ENCODE results near the gene RUNX3. TPM values are rescaled to one million over a fixed set of nuclear protein-coding genes. Genes with fewer than 3 reads are reported as not detected.

Gene RUNX3
- total and polyA plus RNA-seq, 2 donors (not counting 3 experiments of a cell fraction or from before 2014, with no cell fraction given): not detected

GRCh38 chr1:24893431-24893830 is 36.6 kb downstream of the RUNX3 start:
- no peaks in the 10 kb centered on the region for H3K9me1 ChIP-seq (replicated peaks; ENCODE audit: control insufficient read depth, extremely low read depth, insufficient read depth, low read length)
- no peaks in the 10 kb centered on the region for H4K20me1 ChIP-seq (replicated peaks; ENCODE audit: control insufficient read depth, extremely low read depth, insufficient read depth, low read length)
- no peak overlapping the region for H3K4me2 ChIP-seq (ENCODE audit: insufficient read depth, low read length)
- ChIA-PET POLR2A (no interaction called here), CTCF (interaction anchor here (1.1 kb wide), 1 partner anchor 16 kb away, joined by 3 read pairs; no protein-coding TSS in a partner anchor)
- no peak overlapping the region for H3K9ac ChIP-seq (replicated peaks; ENCODE audit: extremely low read depth, insufficient read depth, low read length)
- TF ChIP-seq EZH2 (IDR thresholded peaks at IDR 0.05; ENCODE audit: borderline replicate concordance, low read depth, low read length, severe bottlenecking) (no peak), POLR2AphosphoS5 (IDR thresholded peaks at IDR 0.05; ENCODE audit: insufficient read depth, low read depth, low read length) (no peak), MYC (IDR thresholded peaks at IDR 0.05; ENCODE audit: low read depth, low read length) (no peak), POLR2A (IDR thresholded peaks at IDR 0.05; ENCODE audit: low read depth, low read length) (no peak), MAX (IDR thresholded peaks at IDR 0.05; ENCODE audit: insufficient read depth, insufficient read length) (no peak), GATA2 (IDR thresholded peaks at IDR 0.05; ENCODE audit: insufficient read depth, insufficient read length, low read depth, low read length) (no peak), JUN (IDR thresholded peaks at IDR 0.05; ENCODE audit: borderline replicate concordance, insufficient read depth, insufficient read length, low read depth) (no peak), FOS (IDR thresholded peaks at IDR 0.05; ENCODE audit: borderline replicate concordance, insufficient read depth, low read length) (no peak), CTCF (IDR thresholded peaks at IDR 0.05; ENCODE audit: extremely low read depth in 1 of 2, insufficient read depth in 1 of 2, low read depth in 1 of 2, low read length in 2 of 2) (no peak)
- H3K27me3 ChIP-seq (ENCODE audit: control insufficient read depth in 2 of 2, insufficient read depth in 2 of 2, low read length in 2 of 2): peaks cover 0 to 2% of the 10 kb centered on the region in 2 experiments
- DNase-seq (ENCODE audit: low read depth, low spot score) (no peak), FAIRE-seq (no peak)
- H3K4me1 ChIP-seq (ENCODE audit: control insufficient read depth, extremely low read depth, insufficient read depth, low read length): no peaks in the 10 kb centered on the region
- no peaks in the 10 kb centered on the region for H3K9me3 ChIP-seq (replicated peaks; ENCODE audit: control insufficient read depth, insufficient read depth, low read length)
- no peak overlapping the region for H2AFZ ChIP-seq (ENCODE audit: low read depth, low read length)
- no TSS peak for BruUV-seq (replicated peaks)
- H3K4me3 ChIP-seq (replicated peaks in 1 of 3; ENCODE audit: insufficient read depth in 1 of 3, low read depth in 1 of 3, low read length in 3 of 3): no peak overlapping the region
- dilution Hi-C loops (cut with MboI; ENCODE audit: extremely low pct_ligation_motif_present, low sequenced_read_pairs) (no loop called here), intact Hi-C loops (cut with micrococcal nuclease) (no loop called here)
- no peaks in the 10 kb centered on the region for H3K79me2 ChIP-seq (ENCODE audit: control insufficient read depth, insufficient read depth, low read length)
- H3K36me3 ChIP-seq (ENCODE audit: control insufficient read depth in 2 of 2, extremely low read depth in 1 of 2, insufficient read depth in 2 of 2, low read length in 2 of 2): no peaks in the 10 kb centered on the region
- no peak overlapping the region for H3K27ac ChIP-seq (ENCODE audit: insufficient read depth, low read depth, low read length)
